CD4-positive, alpha-beta T cell treated with Interferon gamma for 1 hour (primary cell): Measurements from ENCODE around the gene INPP5J.

Experiments
- DNase-seq: peaks from one replicate; pipeline ENCODE4 v3.0.0-alpha.2; 2020

Gene INPP5J

GRCh38 chr22:31126128-31126868 is 3.5 kb downstream of the INPP5J start:
- DNase-seq = no peak

DNA sequence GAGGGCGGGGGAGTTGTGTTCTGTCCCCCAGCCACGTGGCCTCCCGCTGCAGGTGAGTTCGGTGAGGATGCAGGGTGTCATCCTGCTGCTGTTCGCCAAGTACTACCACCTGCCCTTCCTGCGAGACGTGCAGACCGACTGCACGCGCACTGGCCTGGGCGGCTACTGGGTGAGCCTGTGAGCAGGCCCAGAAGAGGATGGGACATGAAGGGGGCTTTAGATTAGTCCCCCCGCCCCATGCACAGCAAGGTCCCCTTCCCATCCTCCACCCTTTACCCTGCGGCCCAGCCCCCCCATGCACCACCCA is 4.1 kb downstream of the INPP5J start:
- DNase-seq = no peak

DNA sequence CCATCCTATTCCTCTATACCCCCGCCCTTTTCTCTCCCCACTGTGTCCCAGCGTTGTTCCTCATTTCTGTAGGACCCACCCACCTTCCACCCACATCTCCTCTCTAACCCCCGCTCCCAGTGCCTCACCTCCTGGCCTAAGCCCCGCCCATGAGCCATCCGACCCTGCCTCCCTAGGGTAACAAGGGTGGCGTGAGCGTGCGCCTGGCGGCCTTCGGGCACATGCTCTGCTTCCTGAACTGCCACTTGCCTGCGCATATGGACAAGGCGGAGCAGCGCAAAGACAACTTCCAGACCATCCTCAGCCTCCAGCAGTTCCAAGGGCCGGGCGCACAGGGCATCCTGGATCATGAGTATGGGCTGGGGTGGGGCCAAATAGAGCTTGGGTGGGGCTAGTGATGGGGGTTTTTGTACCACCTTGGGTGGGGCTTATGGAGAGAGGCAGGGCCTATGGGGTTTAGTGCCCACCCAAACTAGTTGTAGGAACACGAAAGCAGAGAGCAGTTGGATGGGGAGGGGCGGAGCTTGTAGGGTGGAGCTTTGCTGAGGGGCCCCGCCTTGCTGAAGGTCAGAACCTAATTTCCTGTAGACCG is 4.5 kb downstream of the INPP5J start:
- no peak for DNase-seq

DNA sequence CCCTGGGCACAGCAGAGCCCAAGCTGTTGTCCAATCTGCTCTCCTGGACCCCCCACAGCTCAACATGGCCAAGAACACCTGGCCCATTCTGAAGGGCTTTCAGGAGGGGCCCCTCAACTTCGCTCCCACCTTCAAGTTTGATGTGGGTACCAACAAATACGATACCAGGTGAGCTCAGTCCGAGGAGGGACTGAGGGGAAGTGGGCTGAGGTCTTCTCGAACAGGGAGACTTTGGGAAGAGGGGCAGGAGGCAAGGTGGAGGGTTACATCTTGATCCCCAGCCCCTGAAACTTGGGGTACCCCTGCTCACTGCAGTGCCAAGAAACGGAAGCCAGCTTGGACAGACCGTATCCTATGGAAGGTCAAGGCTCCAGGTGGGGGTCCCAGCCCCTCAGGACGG is 5.4 kb downstream of the INPP5J start:
- DNase-seq = no peak

DNA sequence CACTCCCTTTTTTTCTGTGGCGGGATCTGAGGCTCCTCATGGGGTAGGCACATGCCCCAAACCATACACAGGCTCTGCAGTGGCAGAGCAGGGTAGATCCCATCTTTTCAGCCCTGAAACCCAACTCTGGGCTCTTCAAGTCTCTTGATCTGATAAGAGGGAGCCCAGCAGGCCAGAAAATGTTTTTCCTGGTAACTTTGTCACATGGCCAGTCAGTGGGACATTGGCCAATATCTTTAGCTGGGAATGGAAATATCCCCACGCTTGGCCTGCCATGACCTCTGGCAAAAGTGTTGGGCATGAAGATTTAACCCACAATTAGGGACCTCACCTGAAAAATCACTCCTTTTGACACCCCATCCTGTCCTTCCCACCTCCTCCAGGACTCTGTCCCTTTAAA is 8.1 kb downstream of the INPP5J start:
- no peak for DNase-seq

DNA sequence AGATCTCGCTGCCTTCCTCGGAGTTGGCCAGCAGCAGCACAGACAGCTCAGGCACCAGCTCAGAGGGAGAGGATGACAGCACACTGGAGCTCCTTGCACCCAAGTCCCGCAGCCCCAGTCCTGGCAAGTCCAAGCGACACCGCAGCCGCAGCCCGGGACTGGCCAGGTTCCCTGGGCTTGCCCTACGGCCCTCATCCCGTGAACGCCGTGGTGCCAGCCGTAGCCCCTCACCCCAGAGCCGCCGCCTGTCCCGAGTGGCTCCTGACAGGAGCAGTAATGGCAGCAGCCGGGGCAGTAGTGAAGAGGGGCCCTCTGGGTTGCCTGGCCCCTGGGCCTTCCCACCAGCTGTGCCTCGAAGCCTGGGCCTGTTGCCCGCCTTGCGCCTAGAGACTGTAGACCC is 11.1 kb downstream of the INPP5J start:
- DNase-seq = no peak

GRCh38 chr22:31134688-31135087 is 11.9 kb downstream of the INPP5J start:
- no peak for DNase-seq

DNA sequence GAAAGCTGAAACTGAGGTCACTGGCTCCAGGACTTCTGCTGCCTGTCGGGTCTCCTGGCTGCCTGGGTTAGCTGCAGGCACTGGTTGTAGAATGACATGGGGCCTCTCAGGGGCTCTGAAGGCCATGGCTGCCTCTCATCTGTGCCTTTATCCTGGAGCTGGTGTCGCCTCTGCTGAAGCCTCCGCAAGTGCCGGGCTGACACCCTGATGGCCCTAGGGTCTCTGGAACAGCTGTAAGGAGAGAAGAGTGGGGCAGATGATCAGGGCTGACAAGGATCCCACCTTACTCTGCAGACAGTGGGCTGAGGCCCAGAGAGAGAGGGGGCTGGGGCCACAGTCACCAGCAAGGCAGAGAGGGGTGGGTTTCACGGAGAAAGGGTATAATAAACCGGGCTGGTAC is 12.9 kb downstream of the INPP5J start:
- DNase-seq = no peak

- DNase-seq = no peak
Observed at GRCh38 chr22:31136155-31136554, 13.4 kb downstream of the INPP5J start.

DNA sequence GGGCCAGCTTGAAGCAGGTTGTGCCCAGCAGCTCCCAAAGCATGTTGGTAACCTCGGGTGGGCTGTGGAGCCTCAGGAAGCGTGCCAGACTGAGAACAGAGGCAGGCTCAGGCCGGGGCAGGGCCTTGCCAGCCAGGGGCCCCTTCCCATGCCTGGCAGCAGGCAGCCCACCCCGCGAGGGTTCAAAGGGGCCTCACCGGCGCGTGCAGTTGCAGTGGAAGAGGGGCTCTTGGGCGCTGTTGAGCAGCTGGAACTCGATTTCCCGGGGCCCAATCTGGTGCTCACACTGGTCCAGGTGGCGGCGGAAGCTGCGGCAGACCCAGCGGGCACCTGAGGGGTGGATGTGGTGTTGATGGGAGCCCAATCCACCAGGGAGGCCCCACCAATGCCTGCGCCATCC is 13.9 kb downstream of the INPP5J start:
- DNase-seq = no peak

GRCh38 chr22:31137721-31138120 is 15.0 kb downstream of the INPP5J start:
- DNase-seq = no peak

- no peak for DNase-seq
Observed at GRCh38 chr22:31138126-31138525, 15.4 kb downstream of the INPP5J start.

DNA sequence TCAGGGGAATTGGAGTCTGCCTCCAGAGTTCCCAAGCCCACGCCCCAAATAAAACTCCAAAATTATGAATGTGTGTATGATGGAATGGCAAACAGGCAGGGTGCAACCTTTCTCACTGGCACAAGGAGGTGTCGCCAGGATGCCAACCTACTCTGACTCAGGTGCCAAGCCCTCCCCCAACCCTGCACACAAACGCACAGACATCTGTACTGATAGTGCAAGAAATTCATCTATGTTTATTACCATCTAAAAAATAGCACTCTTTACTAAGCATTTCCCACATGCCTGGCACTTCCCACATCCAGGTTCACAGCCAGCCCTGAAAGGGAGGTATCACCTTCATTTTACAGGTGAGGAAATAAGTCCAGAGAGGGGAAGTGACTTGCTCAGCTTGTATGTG is 16.3 kb downstream of the INPP5J start:
- DNase-seq = no peak

DNA sequence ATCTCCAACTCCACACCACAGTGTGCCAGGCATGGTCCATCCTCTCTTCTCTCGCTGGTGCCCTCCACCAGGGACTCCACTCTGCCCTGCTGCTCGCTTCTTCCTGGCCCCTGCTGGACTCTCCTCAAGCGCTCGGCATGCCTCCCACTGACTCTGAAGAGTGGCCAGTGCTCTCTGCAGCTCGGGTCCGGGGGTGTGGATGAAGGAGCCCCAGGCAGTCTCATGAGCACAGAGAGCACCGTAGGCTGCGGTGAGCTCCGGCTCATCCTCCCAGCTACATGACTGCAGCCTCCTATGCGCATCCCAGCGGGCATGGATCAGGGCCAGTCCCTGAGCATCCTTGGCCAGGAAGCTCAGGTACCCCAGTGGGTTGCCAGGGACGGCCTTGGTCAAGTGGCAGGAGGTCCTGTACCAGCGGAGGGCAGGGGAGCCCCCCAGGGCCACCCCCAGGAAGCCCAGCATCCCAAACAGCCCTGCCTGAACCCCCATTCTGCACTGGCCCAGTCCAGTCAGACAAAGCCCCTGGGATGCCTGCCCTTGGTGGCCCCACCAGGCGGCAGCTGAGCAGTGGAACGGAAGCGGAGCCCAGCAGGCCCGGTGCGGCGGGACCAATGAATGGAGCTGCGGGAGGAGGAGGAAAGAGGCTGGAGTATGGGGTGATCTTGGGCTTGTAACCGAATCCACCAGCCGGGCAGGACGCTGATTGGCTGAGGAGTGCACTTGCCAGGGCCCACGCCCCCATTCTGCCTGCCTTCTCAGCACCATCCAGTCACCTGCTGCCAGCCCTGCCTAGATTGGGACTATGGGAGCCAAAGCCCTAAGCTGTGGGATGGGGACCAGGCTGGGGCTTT is 17.3 kb downstream of the INPP5J start, which contains the start of gene PLA2G3:
PLA2G3 (minus strand) TSS at position 643 of the 851 bp plus-strand sequence; CDS start at position 489, 154 bp downstream.
- no peak for DNase-seq

GRCh38 chr22:31140746-31141145 is 18.0 kb downstream of the INPP5J start:
- DNase-seq = no peak

DNA sequence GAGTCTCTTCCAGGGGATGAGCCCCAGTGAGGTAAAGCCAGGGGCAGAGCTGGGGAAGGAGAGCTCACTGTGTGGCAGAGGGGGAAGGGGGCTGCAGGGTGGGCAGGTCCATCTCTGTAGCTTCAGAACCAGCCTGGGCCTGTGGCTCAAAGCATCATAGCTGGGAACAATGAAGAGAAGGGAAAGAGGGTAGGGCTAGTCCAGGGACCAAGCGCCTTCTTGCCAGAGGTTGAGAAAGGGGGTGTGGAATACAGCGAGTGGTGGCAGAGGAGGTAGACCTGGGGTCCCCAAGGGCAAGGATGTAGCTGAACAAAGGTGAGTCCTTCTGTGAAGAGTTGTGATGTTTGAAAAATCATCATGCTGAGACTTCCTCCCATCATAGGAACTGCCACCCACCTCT is 18.8 kb downstream of the INPP5J start:
- DNase-seq = no peak

DNA sequence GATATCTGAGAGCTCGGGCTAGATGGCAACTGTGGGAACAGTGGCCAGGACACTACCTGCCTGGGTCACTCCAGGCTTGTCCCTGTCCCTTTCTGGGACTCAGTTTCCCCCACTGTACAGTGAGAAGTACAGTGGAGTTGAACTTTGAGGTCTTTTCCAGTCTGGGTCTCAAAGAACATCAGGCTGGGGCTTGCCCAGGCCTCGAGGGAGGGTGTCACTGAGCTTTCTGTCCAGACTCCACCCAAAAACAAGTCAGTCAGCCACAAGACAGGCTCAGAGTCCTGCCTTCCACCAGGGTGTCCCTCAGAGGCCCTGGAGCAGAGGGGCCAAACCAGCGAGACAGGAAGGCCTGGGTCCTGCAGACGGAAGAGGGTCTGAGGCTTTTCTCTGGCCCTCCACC is 19.5 kb downstream of the INPP5J start:
- no peak for DNase-seq

DNA sequence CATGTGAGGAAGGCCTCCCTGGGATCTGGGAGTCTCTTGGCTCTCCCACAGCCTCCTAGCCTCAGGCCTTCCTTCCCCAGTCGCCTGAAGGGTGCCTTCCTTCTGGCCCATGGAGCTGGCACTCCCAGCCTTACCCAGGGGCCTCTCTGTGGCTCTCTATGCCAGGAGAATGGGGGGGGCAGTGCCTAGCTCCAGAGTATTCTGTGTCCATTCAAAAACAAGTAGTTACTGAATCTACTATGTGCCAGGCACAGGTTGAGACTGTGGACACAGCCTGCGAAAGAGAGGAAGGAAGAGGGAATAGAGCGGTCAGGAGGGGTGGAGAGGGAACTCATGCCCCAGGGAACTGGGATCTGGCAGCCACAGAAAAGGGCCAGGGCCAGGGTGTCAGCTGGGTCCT is 20.3 kb downstream of the INPP5J start:
- no peak for DNase-seq

DNA sequence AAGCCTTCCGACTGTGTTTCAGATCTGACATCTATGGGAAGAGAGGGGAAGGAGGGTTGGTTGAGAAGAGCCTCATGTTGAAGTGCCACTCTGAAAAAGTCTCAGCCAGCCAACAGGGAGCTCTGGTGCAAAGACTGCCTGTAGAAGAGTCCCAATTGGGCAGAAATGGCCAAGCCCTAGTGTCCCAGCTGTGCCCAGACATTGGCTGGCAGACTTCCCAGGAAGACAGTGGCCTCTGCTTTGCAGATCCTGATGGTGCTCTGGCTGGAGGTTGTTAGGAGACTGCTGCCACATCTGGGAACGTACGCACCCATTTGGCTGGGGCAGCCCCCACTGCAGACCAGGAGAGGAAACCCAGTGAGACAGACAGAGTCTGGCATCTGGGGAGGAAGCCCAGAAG is 20.8 kb downstream of the INPP5J start:
- DNase-seq = no peak

- DNase-seq = no peak
Observed at GRCh38 chr22:31144223-31144622, 21.5 kb downstream of the INPP5J start.

DNA sequence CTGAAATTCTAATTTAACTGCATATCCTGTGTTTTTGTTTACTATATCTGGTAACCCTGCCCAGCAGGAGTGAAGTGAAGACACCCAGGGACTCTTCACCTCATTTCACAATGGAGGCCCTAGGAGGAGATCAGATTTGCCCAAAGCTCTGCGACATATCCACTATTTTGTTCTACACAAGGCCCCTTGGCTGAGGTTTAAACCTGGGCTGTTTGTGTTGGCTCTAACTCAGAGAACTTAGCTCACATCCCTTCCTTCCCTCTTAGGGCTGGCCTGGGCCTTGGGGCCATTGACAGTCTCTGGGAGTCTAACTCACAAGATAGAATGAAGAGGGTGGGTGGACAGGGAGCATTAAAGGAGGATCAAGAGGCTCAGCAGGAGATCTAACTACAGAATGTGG is 25.7 kb downstream of the INPP5J start:
- no peak for DNase-seq

- peak; percentile 23 for DNase-seq
Observed at GRCh38 chr22:31148953-31149627, 26.3 kb downstream of the INPP5J start.

DNA sequence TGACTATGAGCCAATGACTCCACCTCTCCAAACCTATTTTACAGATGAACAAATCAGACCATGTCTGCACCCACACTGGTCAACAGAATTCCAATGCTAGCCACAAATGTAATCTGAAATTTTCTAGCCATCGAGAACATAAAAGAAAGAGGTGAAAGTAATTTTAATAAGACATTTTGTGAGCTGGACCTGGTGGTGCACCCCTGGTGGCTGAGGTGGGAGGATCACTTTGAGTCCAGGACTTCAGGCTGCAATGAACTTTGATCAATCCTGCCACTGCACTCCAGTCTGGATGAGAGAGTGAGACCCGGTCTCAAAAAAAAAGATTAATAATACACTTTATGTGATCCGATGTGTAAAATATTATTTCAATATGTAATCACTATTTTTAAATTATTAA is 27.8 kb downstream of the INPP5J start:
- no peak for DNase-seq

GRCh38 chr22:31151872-31152271 is 29.1 kb downstream of the INPP5J start:
- no peak for DNase-seq
